Embryonic facial prominence (tissue), 1 donor: ENCODE data around the gene CNOT6.
"Not testable (repeated sequence)": the region's sequence is repeated elsewhere in the genome, so short reads cannot be mapped to it uniquely, and the experiment has no call there.

Source experiments
- DNase-seq: peaks from one replicate; pipeline ENCODE4 v3.0.0-alpha.2; 2016; ENCODE audit errors: extremely low spot score

Gene CNOT6

DNA sequence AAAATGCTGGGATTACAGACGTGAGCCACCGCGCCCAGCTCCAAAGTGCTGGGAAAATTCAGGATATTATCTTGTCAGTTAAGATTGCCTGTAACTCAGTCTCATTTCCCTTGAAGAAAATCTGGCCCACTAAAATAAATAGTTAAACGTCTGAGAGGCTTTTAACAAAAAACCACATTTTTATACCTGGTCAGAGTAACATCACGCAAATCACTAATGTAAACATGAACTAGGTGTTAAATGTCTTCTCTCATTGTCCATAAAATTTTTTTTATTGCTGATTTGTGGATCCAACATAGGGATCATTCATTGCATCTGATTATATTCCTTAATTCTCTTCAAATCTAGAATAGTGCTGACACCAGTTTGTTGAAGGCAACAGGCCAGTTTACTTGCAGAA, 22.3 kb downstream of the CNOT6 start:
- no peak for DNase-seq

DNA sequence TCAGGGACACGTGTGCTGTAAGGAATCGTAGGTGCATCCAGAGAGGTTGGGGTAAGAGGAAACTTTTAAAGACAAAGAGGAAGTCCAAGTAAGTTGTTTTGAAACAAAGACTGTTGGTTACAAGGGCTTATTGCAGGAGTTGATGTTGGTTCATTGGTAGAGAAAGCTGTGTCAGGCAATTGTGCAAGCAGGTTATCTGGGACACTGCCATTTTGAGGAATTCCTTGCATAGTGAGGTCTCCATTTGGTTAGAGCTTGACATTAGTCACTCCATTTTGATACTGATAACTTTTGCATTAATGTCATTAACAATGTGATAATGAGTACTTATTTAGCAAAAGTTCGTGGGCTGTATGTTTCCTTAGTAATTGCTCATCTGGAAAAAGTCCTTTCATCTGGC, 24.9 kb downstream of the CNOT6 start:
- no peak for DNase-seq

DNA sequence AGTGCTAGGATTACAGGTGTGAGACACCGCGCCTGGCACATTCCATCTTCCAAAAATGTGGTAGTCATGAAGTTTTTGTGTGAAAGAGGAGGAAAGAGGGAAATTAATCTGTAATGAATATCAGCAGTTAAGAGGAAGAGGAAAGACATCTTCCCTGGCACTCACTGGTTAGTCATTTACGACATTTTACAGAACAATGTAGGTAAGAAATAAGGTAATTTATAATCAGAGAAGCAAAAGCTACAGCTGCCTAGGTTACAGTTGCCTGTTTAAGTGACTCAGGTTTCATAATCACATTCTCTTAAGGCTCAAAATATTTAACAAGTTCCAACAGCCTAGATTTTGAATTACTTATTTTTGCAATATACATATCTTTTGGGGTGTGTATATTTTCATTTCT, 26.9 kb downstream of the CNOT6 start:
- DNase-seq = no peak

DNA sequence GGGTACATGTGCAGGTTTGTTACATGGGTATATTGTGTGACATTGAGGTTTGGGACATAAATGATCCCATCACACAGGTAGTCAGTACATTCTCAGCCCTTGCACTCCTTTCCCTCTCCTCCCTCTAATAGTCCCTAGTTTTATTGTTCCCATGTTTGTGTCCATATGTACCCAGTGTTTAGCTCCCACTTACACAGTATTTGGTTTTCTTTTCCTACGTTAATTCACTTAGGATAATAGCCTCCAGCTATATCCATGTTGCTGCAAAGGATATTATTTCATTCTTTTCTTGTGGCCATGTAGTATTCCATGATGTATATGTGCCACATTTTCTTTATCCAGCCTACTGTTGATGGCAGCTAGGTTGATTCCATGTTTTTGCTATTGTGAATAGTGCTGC, 27.4 kb downstream of the CNOT6 start:
- DNase-seq = no peak

DNA sequence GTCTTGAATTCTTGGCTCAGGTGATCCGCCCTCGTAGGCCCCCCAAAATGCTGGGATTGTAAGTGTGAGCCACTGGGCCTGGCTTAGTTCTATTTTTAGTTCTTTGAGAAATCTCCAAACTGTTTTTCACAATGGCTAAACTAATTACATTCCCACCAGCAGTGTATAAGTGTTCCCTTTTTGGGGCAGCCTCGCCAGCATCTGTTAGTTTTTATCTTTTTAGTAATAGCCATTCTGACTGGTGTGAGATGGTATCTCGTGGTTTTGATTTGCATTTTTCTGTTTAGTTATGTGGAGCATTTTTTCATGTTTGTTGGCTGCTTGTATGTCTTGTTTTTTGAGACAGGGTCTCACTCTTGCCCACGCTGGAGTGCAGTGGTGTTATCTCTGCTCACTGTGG, 28.2 kb downstream of the CNOT6 start:
- no peak for DNase-seq

DNA sequence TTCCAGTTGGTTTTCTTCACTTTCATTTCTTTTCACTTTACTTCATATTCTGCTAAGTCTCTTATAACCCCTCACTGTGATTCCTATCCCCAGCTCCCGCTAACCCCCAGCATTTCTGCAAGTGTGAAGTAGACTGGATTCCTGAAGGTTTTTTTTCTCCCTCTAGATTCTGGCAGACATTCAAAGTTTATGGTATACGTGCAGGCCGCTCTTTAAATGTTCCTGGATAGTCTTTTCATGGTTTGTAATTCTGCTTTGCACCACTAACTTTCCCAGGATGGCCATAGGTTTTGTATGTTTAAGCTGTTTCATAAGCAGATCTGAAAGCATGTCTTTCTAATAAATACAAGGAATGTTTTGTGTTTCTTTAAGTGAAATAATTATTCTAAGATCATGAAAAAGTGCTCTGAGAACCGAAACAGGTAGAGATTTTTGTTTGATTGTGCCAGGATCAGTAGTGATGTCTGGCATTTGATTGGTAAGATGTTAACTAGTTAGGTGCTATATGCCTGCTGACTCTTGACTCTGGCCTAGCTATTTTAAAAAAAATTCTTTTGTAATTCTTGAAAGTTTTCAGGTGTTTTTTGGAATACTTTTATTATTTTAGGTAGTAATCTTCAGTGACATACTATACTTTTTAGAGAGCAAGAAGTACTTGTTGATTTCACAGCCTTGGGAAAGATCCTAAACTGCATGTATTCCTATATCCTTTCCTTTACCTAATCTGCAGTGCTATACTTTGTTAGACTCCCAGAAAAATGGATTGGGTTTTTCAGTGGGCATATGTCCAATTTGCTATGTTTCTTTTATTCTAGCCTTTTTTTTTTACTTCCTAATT, 29.7 kb downstream of the CNOT6 start:
- peak; percentile 56 for DNase-seq

DNA sequence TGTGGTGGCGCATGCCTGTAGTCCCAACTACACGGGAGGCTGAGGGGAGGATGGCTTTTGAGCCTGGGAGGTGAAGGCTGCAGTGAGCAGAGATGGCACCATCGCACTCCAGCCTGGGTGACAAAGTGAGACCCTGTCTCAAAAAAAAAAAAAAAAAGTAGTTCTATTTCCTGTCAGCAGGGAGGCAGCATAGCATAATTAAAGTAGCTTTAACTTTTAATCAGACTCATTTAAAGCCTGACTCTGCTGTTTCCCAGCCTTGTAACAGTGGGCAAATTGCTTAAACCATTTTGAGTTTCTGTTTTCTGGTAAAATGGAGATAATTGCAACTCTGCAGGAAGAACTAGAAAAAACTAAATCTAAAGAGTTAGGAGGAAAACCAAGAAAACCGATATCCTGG, 31.2 kb downstream of the CNOT6 start:
- DNase-seq = no peak

DNA sequence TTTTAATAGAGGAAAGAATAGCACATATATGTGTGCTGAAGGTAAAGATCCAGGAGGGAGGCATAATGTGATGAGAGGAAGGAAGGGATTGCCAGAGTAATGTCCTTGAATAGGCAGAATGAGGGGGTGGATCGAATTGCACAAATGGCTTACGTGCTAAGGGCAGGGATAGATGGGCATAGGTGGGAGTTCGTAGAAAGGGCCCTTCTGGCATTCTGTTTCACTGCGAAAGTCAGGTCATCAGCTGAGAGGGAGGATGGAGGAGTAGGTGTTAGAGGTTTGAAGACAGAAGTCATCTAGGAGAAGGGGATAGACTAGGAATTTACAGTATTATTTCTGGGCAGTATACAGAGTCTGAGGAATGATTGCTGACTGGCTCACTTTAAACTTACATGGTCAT, 32.1 kb downstream of the CNOT6 start:
- no peak for DNase-seq

DNA sequence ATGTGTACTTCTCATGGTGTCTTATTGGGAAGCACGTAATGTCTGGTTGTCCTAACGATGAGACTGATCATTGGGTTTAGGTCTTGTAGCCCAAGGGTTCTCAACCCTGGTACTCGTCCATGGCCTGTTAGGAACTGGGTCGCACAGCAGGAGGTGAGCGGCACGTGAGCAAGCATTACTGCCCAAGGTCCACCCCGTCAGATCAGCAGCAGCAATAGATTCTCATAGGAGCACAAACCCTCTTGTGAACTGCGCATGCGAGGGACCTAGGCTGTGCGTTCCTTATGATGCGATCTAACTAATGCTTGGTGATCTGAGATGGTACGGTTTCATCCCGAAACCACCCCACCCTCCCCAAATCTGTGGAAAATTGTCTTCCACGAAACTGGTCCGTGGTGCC, 33.5 kb downstream of the CNOT6 start:
- DNase-seq = no peak

DNA sequence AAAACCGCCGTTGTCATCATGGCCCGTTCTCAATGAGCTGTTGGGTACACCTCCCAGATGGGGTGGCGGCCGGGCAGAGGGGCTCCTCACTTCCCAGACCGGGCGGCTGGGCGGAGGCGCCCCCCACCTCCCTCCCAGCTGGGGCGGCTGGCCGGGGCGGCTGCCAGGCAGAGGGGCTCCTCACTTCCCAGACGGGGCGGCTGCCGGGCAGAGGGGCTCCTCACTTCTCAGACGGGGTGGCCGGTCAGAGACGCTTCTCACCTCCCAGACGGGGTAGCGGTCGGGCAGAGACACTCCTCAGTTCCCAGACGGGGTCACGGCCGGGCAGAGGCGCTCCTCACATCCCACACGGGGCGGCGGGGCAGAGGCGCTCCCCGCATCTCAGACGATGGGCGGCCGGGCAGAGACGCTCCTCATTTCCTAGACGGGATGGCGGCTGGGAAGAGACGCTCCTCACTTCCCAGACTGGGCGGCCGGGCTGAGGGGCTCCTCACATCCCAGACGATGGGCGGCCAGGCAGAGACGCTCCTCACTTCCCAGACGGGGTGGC, 36.9 kb downstream of the CNOT6 start:
- not testable (repeated sequence) for DNase-seq

DNA sequence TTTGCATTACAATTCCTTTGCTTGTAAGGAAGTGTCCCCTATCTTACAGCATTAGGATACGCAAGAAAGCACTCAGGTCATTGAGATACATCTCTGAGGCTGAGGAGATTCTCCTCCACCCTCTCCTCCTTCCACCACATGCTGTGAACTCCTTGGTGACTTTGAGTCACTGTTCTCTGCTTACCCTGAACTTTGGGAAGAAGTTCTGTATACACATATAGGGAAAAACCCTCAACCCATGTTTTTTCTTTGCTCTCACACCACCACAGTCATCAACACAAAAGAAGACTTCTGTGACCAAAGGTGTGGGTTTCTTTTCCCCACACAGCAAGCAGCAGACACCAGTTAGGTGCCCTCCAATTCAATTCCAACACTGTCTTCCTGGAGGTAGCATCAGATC, 38.1 kb downstream of the CNOT6 start:
- no peak for DNase-seq

DNA sequence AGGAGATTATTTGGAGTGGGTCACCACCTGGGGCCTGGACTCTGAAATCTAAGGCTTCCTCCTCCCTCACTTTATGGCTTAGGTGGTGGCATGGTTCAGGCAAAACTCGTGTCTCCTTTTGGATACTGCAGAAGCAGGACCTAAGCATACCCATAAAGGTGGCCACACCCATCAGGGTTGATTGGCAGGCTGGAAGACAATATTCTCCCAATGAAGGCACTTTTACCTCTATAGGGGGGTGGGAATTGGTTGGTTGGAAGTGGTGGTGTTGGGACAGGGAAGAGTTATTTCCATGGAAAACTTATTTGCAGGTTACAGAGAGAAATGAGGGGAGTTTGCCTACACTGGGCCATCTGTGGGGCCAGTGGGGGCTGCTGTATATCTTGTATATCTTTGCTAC, 39.7 kb downstream of the CNOT6 start:
- DNase-seq = no peak

DNA sequence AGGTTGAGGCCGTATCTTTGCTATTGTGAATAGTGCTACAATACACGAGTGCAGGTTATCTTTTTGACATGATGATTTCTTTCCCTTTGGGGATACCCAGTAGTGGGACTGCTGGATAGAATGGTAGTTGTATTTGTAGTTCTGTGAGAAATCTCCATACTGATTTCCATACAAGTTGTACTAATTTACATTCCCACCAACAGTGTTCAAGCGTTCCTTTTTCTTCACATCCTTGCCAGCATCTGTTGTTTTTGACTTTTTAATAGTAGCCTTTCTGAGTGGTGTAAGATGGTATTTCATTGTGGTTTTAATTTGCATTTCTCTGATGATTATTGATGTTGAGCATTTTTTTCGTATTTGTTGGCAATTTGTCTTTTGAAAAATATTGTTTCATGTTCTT, 41.4 kb downstream of the CNOT6 start:
- DNase-seq = no peak

DNA sequence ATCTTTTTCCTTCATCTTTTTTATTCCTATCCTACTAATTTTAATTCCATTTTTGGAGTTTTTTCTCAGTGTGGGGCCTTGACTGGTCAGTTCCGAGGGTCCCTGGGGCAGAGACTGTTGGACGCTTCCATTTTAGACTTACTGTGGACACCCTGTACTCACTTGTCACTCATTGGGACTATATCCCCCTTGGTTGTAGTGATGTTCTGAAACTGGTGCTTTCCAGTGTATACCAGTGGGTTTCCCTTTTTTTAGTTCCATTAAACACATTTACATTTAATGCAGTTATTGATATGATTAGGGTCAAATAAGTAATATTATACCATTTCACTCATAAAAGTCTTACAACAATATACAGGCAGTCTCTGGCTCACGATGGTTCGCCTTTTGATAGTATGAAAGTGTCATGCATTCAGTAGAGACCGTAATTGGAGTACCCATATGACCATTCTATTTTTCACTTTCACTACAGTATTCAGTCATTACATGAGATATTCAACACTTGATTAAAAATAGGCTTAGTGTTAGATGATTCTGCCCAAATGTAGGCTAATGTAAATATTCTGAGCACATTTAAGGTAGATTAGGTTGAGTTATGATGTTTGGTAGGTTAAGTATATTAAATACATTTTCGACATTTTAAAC, 46.0 kb downstream of the CNOT6 start:
- no peak for DNase-seq

DNA sequence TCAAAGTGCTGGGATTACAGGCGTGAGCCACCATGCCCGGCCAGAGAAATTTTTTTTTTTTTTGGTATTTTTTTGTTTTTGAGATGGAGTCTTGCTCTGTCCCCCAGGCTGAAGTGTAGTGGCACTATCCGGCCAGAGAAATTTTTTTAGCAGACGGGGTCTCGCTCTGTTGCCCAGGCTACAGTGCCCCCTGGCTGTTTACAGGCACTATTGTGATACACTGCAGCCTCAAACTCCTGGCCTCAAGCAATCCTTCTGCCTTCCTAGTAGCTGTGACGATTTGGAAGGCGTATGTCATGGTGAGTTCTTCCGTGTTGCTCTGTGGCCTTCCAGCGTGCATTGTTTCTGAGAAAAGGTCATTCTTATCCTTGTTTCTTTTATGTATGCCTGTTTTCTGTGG, 47.5 kb downstream of the CNOT6 start:
- no peak for DNase-seq

DNA sequence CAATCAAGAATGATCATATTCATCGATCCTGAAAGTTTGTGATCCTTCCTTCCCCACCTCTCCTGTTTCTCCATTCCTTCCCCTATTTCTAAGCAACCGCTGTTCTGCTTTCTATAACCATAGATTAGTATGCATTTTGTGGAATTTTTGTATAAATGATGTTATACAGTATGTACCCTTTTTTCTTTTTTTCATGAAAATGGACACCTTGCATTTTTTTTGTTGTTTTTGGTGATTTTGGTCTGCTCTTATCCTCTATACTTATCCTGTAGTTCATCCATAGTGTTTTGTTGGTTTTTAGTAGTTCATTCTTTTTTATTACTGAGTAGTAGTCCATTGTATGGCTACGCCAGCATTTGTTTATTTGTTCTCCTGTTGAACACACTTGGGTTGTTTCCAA, 51.1 kb downstream of the CNOT6 start:
- no peak for DNase-seq

DNA sequence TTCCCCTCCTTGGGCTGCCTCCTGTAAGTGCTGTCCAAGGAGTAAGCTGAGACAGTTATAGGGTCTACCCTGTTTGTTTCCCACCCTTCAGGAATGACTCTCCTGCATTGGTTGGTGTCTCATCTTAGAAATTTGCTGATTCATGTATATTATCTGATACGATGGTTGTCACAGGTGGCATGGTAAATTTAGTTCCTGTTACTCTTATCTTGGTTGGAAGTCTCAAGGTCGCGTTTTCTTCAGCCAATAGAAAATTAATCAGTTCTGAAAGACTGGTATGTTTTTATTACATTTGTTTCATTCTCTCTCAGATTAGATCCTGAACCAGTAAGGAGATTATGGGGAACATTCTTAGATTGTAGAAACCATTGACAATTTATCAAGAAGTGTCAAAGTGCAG, 54.4 kb downstream of the CNOT6 start:
- no peak for DNase-seq

DNA sequence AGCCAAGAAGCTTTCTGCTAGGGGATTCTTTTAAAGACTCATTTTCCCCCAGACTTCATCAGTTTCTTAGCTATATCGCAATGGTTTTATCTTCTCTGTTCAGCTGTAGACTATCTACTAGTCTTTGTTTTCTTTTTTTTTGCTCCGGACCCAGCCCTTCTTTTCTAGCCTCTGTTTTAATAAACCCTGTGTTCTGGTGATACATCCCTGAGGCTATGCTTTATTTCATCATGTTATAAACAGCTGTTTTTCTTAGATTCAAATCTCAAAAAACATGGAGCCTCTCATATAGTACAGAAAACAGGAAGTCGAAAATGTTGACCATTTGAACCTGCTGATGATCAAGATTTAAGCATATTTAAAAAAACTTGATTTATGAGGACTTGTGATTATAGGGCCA, 59.4 kb downstream of the CNOT6 start:
- no peak for DNase-seq

DNA sequence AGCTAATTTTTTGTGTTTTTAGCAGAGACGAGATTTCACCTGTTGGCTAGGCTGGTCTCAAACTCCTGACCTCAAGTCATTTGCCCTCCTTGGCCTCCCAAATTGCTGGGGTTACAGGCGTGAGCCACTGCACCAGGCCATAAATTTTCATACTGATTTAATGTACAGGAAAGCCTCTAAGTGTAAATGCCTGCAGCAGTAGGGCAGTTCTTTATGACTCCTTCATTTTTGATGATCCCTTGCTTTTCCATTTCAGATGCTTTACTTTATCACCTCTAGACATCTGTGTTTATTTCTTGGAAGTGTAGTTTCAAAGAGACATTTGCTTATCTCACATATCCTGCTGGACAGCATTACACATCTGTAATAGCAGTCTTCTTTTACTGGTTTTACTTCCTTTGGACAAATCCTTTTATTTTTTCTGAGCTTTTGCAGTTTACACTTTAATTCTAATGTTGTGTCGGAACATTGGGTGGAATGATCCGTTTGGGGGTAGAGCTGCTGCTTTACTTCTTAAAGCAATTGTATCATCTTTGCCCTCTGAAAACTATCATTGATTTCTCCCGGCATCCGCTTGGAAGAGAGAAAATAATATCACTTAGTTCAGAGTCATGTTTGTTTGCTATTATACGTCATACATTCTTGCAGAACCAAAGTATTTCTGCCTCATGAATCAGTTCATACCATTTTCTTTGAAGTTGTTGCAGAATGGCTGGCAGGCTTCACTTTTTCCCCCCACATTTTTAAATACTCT, 61.2 kb downstream of the CNOT6 start:
- no peak for DNase-seq

DNA sequence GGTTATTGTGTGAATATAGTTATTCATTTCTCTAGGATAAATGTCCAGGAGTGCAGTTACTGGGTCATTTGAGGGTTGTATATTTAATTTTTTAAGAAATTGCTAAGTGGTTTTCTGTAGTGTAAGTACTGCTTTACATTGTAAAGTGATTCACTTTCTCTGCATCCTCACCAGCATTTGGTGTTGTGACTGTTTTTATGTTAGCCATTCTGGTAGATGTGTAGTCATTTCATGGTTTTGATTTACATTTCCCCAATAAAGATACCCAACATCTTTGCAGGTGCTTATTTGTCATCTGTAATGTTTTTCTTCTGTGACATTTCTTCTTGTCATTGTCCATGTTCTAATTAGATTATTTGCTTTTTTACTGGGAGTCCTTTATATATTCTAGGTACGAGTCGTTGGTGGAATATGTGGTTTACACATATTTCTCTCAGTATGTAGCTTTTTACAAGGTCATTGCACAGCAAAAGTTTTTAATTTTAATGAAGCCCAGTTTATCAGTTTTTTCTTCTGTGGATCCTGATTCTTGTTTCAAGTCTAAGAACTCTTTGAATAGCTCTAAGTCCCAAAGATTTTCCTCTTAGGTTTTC, 63.1 kb downstream of the CNOT6 start:
- DNase-seq = no peak

DNA sequence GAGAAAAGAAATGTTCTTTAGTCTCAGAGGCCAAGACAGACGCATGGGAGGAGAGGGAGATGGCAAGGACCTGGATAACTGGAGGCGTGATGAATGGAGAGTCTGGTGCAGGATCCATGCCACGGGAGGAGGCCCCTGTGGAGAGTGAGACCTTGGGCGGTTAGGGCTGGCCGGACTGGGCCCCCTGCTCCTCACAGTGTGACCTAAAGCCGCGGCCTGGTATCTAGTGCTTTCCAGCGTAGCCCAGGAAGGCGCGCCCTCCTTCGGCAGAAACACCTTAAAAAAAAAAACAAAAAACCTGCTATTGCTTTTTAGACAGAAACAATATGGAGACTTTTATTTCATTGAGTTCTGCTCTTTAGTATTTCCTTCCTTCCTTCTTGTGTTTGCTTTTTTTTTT, 64.1 kb downstream of the CNOT6 start:
- no peak for DNase-seq

DNA sequence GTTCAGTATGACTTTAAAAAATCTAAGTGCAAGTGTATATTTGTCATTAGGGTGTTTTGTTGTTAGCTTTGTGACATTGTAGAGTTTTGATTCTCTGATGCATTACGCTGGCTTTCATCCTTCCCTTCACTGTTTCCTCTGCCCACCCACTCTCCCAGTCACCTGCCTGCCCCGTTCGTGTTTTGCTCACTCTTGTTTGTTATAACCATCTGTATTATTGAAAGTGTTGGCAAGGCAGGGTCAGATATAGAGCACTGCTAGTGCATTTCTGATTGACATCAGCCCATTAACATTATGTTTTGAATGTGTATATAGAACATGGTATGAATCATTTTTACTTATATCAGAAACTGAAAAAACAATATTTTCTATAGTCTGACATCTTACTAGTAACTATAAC, 69.8 kb downstream of the CNOT6 start:
- DNase-seq = no peak
